Central memory CD8-positive, alpha-beta T cell (primary cell): Measurements from ENCODE around the gene LETMD1.
"Not testable (repeated sequence)": the region's sequence is repeated elsewhere in the genome, so short reads cannot be mapped to it uniquely, and the experiment has no call there.

Source experiments
- ATAC-seq: fragments of 150-1000 bp; cut with Tn5 transposase; replicated peaks from 2 replicates; pipeline ENCODE4 v1.10.0; 2022; ENCODE audit warnings: mild to moderate bottlenecking, moderate FRiP score, moderate number of reproducible peaks; ENCODE audit not compliant: poor library complexity, severe bottlenecking; ENCODE audit errors: extremely low read depth
- DNase-seq, 2 donors: peaks; one replicate each; pipeline ENCODE4 v3.0.0; 2021; ENCODE audit warnings: low spot score in 2 of 2
- H3K27ac Mint-ChIP-seq: one replicate; pipeline ENCODE4 v1.8.0; 2022; ENCODE audit warnings: low read depth, mild to moderate bottlenecking, moderate library complexity, mixed read lengths
- H3K27me3 Mint-ChIP-seq: one replicate; pipeline ENCODE4 v1.8.0; 2022; ENCODE audit warnings: mixed read lengths
- H3K36me3 Mint-ChIP-seq: one replicate; pipeline ENCODE4 v1.8.0; 2022; ENCODE audit warnings: mild to moderate bottlenecking, moderate library complexity, mixed read lengths; ENCODE audit not compliant: insufficient read depth
- H3K4me1 Mint-ChIP-seq: one replicate; pipeline ENCODE4 v1.8.0; 2022; ENCODE audit warnings: mixed read lengths
- H3K4me3 Mint-ChIP-seq: one replicate; pipeline ENCODE4 v1.8.0; 2022; ENCODE audit warnings: mild to moderate bottlenecking, moderate library complexity, mixed read lengths
- H3K9me3 Mint-ChIP-seq: one replicate; pipeline ENCODE4 v1.8.0; 2022; ENCODE audit warnings: mixed read lengths

The LETMD1 gene

DNA sequence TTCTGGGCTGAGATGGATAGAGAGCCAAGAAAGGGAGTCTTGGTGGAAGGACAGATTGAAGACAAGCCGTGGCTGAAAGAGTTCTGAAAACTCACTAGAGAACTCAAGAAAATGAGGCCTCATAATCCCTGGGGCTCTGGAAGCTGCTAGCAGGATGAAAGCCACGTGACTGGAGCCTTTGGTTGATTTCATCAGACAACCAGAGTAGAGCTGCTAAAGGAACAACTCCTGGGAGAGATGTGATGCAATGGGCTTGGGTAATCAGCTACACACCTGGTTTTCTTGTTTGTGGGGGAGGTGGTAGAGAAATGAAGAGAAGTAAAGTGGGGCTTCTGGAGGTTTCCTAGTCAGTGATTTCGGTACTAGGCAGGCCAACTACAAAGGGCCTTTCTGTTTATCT lies 21.9 kb downstream of the LETMD1 start:
- Mint-ChIP-seq H3K27ac (no peak overlapping the region), H3K4me3 (no peak overlapping the region), H3K9me3 (no peaks in the 10 kb centered on the region), H3K27me3 (no peaks in the 10 kb centered on the region), H3K4me1 (no peaks in the 10 kb centered on the region), H3K36me3 (peaks cover 60% of the 10 kb centered on the region)
- ATAC-seq, result no peak
- DNase-seq, result no peak

DNA sequence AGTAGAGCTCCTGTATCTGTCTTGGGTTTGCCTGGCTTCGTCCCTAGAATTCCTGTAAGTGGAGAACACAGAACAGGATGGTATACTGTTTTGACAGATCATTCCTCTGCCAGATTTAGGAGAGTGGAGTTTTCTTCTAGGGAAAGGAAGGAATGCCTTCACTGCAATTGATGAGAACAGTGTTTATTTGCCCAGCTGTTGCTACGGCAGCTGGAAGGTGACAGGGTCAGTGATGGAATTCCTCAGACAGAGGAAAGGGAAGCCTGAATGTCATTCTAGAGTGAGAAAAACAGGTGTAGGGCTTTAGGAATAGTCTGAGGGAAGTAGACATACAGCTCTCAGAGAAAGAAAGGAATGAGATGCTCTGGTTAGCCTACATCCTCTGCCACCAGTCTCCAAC lies 23.5 kb downstream of the LETMD1 start:
- Mint-ChIP-seq H3K4me3 (no peak overlapping the region), H3K36me3 (peaks cover 50% of the 10 kb centered on the region)

DNA sequence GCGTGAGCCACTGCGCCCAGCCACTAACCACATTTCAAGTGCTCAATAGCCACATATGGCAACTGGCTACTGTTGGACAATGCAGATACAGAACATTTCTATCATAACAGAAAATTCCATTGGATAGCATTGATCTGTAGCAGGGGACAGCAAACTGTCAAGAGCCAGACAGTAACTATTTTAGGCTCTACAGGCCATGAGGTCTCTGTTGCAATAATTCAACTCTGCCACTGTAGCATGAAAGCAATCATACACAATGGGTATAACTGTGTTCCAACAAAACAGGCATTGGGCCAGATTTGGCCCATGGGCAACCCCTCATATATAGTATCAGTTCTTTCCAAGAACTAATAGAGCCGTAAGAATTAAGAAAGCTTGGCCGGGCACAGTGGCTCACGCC lies 27.3 kb downstream of the LETMD1 start:
- H3K27ac Mint-ChIP-seq, result no peak overlapping the region
- H3K27me3 Mint-ChIP-seq, result no peaks in the 10 kb centered on the region
- peaks cover 11% of the 10 kb centered on the region for H3K4me1 Mint-ChIP-seq
- H3K36me3 Mint-ChIP-seq, result peaks cover 31% of the 10 kb centered on the region
- no peak for ATAC-seq
- no peaks in the 10 kb centered on the region for H3K9me3 Mint-ChIP-seq
- no peak overlapping the region for H3K4me3 Mint-ChIP-seq
- DNase-seq, result no peak

More for the DNA sequence above, 23.5 kb downstream of the LETMD1 start:
- no peak for ATAC-seq
- Mint-ChIP-seq H3K4me1 (peaks cover 6% of the 10 kb centered on the region), H3K27ac (no peak overlapping the region), H3K9me3 (no peaks in the 10 kb centered on the region), H3K27me3 (no peaks in the 10 kb centered on the region)
- no peak for DNase-seq

DNA sequence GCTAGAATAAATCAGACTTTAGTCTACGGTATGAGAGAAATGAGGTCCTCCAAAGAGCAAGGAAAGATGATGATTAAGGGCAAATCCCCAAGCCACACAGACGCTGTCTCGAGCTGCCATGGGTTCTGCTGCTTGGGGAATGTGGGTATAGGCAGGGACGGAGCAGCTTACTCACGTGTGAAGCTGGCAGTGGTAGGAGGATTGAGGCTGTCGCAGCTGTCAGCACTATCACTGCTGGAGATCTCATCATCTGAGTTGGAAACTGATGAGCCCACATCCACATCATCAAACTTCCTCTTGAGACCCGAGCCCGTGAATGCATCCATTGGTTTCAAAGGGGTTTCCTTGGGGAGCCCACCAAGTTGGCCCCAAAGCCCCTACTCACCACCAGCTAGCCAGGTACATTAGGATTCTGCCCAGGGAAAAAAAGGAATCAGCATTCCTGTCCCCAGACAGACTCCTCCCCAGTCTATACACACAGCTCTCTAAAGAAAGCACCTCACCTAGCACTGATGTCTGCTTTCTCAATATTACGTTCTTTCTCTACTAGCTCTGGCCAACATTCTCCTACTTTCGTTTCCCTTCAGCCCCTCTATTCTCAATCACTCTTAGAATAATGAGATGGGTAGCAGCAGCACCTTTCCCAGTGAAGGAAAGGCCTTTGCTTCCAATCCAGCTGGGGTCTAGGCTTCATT lies 28.3 kb downstream of the LETMD1 start:
- no peak overlapping the region for H3K27ac Mint-ChIP-seq
- H3K4me3 Mint-ChIP-seq, result no peak overlapping the region
- ATAC-seq, result no peak
- H3K9me3 Mint-ChIP-seq, result no peaks in the 10 kb centered on the region
- H3K4me1 Mint-ChIP-seq, result peaks cover 12% of the 10 kb centered on the region
- H3K27me3 Mint-ChIP-seq, result no peaks in the 10 kb centered on the region
- H3K36me3 Mint-ChIP-seq, result peaks cover 27% of the 10 kb centered on the region
- DNase-seq, result no peak

DNA sequence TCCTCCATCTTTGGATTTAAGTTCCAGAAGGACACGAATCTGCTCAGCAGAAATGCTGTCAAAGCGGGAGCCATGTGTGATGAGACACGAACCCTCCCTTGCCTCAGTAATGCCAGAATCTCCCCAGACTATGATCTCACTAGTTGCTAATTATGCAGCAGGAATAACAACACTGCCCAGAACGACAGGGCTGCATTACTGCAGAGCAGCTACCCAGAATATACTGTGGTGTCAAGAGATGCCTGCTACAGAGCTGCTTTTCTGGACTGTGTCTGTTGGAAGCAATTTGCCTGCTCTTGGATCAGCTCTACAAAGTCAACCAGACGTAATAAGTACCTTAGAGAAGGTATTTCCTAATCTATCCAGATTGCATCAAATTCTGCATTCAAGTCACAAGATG lies 29.8 kb downstream of the LETMD1 start:
- DNase-seq (no peak), ATAC-seq (no peak)
- no peaks in the 10 kb centered on the region for H3K9me3 Mint-ChIP-seq
- H3K4me3 Mint-ChIP-seq, result no peak overlapping the region
- no peaks in the 10 kb centered on the region for H3K27me3 Mint-ChIP-seq
- H3K27ac Mint-ChIP-seq, result no peak overlapping the region
- H3K4me1 Mint-ChIP-seq, result peaks cover 27% of the 10 kb centered on the region
- H3K36me3 Mint-ChIP-seq, result peaks cover 20% of the 10 kb centered on the region

DNA sequence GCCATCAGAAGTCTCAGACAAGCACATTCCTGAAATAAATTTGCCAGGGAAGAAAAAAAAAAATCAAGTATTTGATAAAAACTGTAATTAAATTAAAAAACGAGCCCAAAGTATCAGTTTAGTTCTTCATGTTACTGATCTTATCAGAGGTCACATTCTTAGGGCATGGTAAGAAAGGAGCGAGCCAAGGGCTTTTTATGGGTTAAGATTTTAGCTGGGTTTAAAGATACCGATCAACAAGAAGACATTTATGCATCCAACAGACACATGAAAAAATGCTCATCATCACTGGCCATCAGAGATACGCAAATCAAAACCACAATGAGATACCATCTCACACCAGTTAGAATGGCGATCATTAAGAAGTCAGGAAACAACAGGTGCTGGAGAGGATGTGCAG lies 30.2 kb downstream of the LETMD1 start:
- not testable (repeated sequence) for ATAC-seq, H3K27ac Mint-ChIP-seq, H3K27me3 Mint-ChIP-seq, H3K9me3 Mint-ChIP-seq, DNase-seq, H3K4me3 Mint-ChIP-seq
- peaks cover 19% of the 10 kb centered on the region for H3K36me3 Mint-ChIP-seq
- H3K4me1 Mint-ChIP-seq, result peaks cover 29% of the 10 kb centered on the region

DNA sequence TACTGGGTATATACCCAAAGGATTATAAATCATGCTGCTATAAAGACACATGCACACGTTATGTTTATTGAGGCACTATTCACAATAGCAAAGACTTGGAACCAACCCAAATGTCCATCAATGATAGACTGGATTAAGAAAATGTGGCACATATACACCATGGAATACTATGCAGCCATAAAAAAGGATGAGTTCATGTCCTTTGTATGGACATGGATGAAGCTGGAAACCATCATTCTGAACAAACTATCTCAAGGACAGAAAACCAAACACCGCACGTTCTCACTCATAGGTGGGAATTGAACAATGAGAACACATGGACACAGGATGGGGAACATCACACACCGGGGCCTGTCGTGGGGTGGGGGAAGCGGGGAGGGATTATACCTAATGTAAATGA lies 30.7 kb downstream of the LETMD1 start:
- H3K4me1 Mint-ChIP-seq, result peaks cover 29% of the 10 kb centered on the region
- H3K9me3 Mint-ChIP-seq, H3K4me3 Mint-ChIP-seq: not testable (repeated sequence)

DNA sequence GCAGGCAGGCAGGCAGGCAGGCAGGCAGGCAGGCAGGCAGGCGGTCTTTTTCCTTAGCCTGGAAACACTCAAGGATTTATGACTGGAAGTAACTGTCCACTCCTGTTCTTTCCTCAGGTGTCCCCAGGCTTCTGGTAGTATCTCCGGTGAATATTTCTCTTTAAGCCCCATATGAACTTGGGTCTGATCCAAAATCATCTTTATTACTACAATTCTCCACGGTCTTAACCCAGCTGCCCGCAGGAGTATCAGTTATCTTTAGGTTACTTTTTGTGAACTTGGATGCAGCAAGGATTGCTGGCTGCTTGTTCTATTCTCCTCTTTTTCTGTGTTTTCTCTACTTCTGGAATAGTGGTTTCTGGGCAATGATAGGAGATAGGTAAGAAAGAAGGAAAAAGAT lies 32.0 kb downstream of the LETMD1 start:
- Mint-ChIP-seq H3K9me3 (no peaks in the 10 kb centered on the region), H3K36me3 (peaks cover 12% of the 10 kb centered on the region), H3K27ac (no peak overlapping the region), H3K4me3 (no peak overlapping the region), H3K27me3 (no peaks in the 10 kb centered on the region), H3K4me1 (peaks cover 29% of the 10 kb centered on the region)
- DNase-seq (no peak), ATAC-seq (no peak)

More for the DNA sequence above, 30.7 kb downstream of the LETMD1 start:
- not testable (repeated sequence) for ATAC-seq, H3K27ac Mint-ChIP-seq, H3K27me3 Mint-ChIP-seq, DNase-seq
- H3K36me3 Mint-ChIP-seq, result peaks cover 16% of the 10 kb centered on the region

DNA sequence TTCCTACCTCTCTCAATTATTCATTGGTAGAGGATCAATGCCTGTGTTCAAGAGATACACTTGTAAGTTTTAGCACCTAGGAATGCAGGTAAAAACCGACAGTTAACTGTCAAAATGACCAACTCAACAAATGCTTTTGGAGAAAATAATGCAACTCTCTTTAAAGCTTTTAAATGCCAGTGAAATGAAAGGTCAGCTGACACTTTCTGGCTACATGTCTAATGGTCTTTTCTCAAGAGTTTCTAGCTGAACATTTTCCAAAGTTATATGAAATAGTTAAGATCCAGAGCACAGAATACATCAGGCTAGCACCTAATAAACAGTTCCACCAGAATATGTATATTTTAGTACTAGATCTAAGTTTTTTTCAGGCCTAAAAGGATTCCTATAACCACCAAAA lies 33.3 kb downstream of the LETMD1 start:
- DNase-seq, result no peak
- no peak for ATAC-seq
- peak overlapping the region; percentile 97 for H3K27ac Mint-ChIP-seq
- H3K36me3 Mint-ChIP-seq, result peaks cover 8% of the 10 kb centered on the region
- peaks cover 24% of the 10 kb centered on the region for H3K4me1 Mint-ChIP-seq
- no peaks in the 10 kb centered on the region for H3K9me3 Mint-ChIP-seq
- H3K27me3 Mint-ChIP-seq, result no peaks in the 10 kb centered on the region
- peak overlapping the region; percentile 99 for H3K4me3 Mint-ChIP-seq

DNA sequence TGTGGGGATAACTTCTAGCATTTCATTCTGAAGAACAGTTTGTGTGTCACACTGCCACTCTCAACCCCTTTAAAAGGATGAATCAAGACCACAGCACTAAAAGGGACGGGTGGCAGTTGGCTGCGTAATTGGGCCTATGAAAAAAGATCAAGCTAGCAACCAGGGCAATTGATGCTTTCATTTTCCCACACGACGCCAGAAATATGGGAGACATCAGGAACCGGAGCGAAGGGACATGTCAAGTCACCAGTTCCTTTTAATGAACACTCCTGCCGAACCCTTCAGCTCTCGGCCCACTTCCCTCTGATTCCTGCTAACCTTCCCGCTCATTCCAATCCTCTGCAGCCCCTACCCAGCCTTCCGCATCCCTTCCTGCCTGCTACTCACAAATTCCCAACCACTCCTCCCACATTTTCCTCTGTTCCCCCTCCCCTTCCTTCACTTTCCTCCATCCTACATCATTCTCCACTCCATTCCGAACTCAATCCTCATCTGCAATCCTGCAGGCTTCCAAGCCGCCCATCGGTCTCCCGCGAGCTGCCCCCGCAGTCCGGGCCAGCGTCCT lies 34.5 kb downstream of the LETMD1 start:
- Mint-ChIP-seq H3K27ac (peak overlapping the region; percentile 97), H3K4me3 (peak overlapping the region; percentile 99), H3K4me1 (peaks cover 23% of the 10 kb centered on the region), H3K9me3 (no peaks in the 10 kb centered on the region), H3K36me3 (peaks cover 8% of the 10 kb centered on the region), H3K27me3 (no peaks in the 10 kb centered on the region)
- DNase-seq (no peak), ATAC-seq (no peak)

DNA sequence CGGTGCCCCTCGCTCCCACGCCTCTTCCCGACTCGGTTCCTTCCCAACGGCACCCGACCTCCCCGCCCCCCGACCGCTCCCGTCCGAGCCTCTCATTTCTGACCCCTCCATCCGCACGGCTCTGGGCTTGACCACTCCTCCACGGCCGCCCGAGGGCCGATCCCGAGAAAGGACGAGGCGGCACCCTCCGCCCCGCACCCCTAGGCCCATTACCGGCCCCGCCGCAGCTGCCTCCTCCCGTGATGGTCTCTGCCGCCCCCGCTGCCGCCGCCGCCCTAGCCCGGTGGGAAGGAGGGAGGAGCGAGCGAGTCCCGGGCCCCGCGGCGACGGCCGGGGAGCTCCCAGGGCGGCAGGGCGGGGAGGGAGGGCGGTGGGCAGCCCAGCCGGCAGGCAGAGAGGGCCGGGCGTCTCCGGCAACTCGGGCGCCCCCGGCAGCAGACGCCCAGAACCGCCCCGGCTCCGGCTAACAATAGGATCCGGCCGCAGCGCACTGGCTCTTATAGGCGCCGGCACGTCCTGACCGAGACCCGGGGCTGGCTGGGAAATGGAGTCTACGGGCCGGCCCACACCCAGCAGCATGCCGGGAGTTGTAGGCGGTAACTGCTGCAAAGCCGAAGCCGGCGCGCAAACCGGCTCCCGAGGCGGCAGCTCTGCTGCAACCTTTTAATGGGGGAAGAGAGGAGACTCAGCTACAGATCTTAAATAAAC lies 35.2 kb downstream of the LETMD1 start, which contains the start of gene CSRNP2:
Gene CSRNP2 (minus strand): TSS at position 471 of the 708 bp plus-strand sequence. CDS start 7,035 bp downstream, outside the sequence.
- peak within 1 kb of the TSS; percentile 97 for H3K27ac Mint-ChIP-seq
- H3K4me1 Mint-ChIP-seq, result peaks cover 18% of the 10 kb centered on the region
- no peaks in the 10 kb centered on the region for H3K9me3 Mint-ChIP-seq
- peak; percentile 93 to 94 for DNase-seq
- ATAC-seq, result peak; percentile 100
- peak within 1 kb of the TSS; percentile 99 for H3K4me3 Mint-ChIP-seq
- no peaks in the 10 kb centered on the region for H3K27me3 Mint-ChIP-seq
- H3K36me3 Mint-ChIP-seq, result peaks cover 8% of the 10 kb centered on the region

DNA sequence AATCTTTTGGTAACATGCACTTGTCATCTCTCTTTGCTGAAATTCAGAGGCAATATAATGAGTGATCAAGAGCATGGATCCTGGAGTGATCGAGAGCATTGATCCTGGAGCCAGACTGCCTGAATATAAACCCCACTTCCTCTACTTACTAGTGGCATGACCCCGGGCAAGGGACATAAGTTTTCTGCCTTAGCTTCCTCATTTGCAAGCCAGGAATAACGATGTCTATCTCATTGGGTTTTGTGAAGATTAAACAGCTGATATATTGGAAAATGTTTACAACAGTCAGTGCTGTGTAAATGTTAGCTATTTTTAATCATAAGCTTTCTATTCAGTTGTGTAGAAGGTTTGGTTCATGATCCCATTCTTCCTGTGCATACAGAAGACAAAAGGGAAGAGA lies 37.6 kb downstream of the LETMD1 start:
- H3K36me3 Mint-ChIP-seq, result peaks cover 8% of the 10 kb centered on the region

DNA sequence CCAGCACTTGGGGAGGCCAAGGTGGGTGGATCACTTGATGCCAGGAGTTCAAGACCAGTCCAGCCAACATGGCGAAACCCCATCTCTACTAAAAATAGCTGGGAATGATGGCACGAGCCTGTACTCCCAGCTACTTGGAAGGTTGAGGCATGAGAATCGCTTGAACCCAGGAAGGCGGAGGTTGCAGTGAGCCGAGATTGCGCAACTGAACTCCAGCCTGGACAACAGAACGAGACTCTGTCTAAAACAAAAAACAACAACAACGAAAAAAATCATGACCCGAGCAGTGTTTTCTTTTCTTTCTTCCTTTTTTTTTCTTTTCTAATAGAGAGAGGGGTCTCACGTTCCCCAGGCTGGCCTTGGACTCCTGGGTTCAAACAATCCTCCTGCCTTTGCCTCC lies 38.8 kb downstream of the LETMD1 start:
- peaks cover 8% of the 10 kb centered on the region for H3K36me3 Mint-ChIP-seq
- no peaks in the 10 kb centered on the region for H3K9me3 Mint-ChIP-seq
- H3K4me3 Mint-ChIP-seq, result no peak overlapping the region
- no peak overlapping the region for H3K27ac Mint-ChIP-seq
- no peaks in the 10 kb centered on the region for H3K27me3 Mint-ChIP-seq
- peaks cover 12% of the 10 kb centered on the region for H3K4me1 Mint-ChIP-seq
- ATAC-seq (no peak), DNase-seq (no peak)

More for the DNA sequence above, 37.6 kb downstream of the LETMD1 start:
- Mint-ChIP-seq H3K4me1 (peaks cover 18% of the 10 kb centered on the region), H3K27me3 (no peaks in the 10 kb centered on the region), H3K4me3 (no peak overlapping the region), H3K27ac (no peak overlapping the region), H3K9me3 (no peaks in the 10 kb centered on the region)
- DNase-seq (no peak), ATAC-seq (no peak)
